NCI-H524 (cell line): ENCODE results near the gene PDE6H.

Experiments used
- DNase-seq, 2 experiments: peaks; one replicate each; lab custom pipeline; 2025; lab: John Stamatoyannopoulos, UW

PDE6H gene

DNA sequence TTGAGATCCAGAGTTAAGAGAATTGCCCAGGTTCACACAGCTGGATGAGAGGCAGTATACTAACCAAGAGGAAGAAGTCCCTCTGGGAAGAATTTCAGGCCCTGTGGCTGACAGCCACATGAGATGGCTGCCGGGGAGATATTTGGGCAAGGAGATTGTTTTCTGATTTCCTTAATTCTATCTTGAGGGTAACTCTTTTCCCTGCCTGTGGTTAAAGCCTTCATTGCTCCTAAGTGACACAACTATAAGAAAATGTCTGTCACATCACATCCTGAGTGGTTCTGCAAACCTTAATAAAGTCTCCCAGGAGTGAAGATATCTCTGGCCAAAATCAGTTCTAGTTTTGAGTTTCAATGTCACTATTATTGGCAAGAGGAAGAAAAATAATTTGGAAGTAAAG, 21.0 kb upstream of the PDE6H start:
- DNase-seq = no peak

DNA sequence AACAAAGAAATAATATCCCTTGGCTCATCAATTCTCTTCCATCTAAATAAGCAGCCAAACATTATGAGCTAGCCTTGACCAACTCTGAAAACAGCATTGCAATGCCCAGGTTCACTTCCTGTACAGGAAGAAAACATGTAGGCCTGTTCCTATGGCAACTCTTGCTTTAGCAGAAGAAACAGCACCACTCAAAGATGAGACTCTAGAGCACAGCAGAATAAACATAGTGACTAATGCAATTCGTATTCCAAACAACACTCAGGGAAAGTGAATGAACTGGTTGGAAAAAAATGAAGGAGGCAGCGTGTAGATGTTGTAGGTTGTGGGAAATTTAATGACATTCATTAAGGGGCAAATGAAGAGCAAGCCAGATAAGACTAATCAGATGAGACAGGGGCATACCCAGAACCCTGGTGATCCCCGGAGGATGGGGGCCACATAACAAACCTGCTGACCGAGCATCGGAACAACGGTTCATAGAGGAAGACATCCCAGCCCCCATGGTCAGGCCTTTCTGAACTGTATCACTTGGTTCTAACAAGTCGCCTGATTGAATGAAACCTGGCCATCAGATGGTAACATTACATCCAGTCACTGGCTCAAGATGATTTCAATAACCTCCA, 20.4 kb upstream of the PDE6H start:
- DNase-seq = no peak

DNA sequence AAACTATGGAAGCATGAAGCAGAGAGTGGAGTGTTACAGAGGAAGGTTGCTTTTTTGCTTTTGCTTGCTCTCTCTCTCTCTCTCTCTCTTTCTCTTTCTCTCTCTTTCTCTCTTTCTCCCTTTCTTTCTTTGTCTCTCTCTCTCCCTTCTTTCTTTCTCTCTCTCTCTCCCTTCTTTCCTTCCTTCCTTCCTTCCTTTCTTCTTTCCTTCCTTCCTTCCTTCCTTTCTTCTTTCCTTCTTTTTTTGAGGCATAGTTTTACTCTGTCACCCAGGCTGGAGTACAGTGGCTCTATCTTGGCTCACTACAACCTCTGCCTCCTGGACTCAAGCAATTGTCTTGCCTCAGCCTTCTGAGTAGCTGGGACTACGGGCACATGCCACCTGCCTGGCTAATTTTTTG, 19.1 kb upstream of the PDE6H start:
- no peak for DNase-seq

DNA sequence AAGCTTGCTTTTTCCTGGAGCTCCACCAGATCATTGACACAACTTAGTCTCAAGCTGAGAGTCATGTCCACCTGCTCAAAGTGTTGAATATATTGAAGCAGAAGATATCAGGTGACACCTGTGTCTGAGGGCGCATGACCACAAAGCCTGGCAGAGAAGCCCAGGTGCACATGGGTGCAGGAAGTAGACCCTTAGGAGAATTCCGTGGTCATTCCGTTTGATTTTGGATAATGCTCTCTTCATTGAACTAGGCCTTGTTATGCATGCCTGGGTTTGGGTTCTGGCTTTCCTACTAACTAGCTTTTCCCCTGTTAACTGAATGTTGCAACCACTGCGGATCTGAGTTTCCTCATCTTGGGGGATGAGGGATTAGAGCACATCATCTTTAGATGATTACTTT, 18.6 kb upstream of the PDE6H start:
- DNase-seq = no peak

DNA sequence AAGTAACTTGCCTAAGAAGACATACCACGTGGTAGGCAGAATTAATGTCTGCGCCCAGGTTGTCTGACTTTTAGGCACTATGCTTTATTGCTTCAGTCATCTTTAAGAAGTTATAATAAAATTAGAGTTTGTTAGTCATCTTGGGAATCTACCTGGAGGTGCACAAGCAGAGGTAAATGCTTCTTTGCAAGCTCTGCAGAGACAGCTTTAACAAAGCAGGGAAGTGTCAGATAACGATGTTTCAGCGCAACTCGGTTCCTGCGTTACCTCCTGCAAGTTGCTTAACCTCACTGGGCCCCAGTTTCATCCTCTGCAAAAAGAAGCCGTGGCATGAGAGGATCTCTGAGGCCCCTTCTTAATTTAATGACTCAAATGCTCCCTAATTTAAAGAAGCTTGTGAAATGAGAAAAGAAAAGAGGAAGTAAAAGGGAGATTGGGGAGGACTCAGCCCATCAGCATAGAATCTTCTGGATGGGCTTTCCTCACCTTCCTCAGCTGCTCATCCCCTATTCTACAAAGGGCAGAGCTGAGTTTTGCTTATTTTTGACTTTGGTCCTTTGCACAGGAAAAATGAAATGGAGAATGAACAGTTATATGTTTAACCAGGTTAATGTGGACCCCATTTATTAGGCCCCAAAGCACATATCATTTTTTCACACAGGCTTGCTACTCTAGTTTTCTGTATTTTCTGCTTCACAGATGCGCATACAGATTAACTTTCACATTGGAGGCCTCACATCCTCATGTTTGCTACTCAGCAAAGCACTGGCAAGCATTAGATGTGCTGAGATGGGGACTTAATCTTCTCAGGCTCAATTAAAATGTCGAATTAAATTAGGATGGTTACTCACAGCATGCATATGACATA, 16.6 kb upstream of the PDE6H start:
- DNase-seq = no peak

DNA sequence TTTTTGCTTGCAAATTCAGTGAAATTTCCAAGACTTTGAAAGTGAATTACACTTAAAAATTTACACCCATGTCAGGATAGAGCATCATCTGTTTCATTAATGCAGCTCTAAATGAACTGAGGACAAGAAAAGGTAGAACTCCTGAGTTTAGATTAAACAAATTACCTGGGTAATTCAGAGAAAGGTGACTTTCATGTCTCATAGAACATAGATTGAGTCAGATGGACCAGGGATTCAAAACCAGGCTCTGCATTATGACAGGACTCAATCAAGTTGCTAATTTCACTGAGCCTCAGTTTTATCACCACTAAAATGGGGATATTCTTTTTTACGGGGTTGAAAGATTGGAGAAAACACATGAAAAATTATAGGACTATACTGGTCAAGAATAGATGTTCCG, 15.9 kb upstream of the PDE6H start:
- DNase-seq = no peak

DNA sequence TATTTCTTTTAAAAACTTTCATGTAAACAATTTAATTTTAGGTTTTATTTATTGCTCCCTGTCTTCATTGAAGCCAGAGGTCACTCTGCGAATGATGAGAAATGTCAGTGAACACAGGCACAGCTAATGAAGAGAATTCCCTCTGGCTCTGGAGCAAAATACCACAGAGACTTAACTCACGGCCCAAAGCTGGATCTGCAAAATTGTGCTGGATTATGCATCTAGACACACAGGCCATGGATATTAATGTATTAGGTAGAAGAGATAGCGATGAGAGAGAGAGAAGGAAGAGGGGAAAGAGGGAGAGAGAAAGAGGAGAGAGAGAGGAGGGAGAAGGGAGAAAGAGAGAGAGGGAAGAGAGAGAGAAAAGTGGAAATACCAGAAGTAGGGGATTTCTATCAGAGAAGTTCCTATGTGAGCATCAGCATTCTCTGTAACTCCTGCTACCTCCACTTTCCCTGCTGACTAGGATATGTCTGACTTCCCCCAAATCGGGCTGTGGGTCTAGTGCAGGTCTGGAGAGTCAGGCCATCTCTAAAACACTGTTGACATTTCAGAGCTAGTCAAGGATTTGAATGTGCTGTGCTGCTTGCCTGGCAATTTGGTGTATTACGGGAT, 15.2 kb upstream of the PDE6H start:
- no peak for DNase-seq

DNA sequence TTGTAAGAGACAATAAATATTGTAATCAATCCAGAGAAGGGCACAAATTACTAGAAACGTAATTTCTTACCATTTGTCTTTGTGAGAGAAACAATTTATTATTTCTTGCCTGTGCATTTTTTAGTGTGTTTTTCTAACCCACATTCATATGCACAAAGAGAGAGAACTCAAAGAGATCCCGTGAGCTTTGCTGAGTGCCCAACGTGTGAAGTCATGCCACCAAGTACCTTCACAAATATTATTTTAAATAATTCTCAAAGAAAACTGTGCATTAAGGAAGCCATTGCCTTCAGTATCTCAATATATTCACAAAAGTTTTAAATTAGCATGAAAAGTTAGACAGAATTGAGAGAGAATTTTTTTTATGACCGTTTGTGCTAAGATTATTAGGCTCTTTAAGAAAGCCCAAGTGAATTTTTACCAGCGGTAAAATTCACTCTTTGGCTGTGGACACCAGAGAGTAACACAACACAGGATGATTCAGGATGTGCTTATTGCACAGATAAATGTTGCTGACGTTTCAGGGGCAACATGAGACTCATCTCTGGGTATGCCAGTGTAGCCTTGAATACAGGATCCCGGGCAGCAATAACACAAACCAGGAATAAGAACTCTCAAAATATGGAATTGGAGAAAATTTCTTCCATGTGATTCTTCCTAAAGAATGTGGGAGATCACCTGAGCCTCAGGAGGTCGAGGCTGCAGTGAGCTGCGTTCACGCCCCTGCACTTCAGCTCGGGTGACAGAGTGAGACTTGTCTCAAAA, 14.3 kb upstream of the PDE6H start:
- DNase-seq = no peak

DNA sequence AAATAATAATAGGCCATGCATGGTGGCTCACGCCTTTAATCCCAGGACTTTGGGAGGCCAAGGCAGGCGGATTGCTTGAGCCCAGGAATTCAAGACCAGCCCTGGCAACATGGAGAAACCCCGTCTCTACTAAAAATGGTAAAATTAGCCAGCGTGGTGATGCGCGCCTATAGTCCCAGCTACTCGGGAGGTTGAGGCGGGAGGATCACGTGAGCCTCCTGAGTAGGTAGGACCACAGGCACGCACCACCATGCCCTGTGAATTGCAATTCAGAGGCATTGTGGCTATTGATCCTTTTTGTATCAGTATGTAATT, 13.8 kb upstream of the PDE6H start:
- no peak for DNase-seq

DNA sequence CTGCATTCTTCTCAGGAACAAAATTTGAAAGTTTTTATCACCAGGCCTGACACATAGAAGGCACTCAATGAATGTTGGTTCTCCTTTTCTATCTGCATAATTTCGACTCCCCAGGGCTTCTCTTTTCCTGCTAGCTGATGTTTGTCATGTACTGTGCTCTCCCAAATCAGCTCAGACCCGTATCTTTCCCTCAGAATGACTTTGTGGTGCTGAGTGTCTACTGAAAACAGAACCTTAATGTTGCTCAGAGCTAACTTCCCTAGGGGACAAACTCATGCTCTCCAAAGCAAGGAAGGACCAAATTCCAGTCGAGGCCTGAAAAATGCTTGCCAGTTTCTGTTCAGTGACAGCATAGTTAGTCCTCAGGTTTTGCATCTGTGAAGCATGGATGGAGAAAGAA, 13.4 kb upstream of the PDE6H start:
- no peak for DNase-seq

DNA sequence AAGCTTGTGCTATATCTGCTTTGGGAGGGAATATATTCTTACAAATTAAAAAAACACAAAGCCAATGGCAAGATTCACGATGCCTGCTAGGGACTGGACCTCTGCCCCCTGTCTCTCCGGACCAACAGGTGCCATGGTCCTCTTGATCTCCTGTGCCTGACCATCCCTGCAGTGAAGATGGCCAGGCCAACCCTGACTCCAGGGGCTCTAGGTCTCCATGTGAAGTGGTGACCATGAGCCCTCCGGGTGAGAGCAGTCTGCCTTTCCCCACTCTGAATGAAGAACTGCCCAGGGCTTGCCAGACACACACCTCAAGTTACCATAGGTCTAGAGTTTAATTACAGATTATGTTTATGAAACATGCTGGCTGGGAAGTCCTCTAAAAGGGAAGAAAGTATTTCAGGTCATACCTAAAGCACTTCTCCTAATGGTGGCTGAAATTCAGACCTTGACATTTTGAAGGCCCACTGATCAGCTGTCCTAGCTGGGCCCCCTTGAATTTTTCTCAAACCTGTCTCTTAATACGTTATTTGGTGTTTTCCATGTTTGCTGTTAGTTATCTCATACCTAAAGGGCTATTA, 12.8 kb upstream of the PDE6H start:
- no peak for DNase-seq

DNA sequence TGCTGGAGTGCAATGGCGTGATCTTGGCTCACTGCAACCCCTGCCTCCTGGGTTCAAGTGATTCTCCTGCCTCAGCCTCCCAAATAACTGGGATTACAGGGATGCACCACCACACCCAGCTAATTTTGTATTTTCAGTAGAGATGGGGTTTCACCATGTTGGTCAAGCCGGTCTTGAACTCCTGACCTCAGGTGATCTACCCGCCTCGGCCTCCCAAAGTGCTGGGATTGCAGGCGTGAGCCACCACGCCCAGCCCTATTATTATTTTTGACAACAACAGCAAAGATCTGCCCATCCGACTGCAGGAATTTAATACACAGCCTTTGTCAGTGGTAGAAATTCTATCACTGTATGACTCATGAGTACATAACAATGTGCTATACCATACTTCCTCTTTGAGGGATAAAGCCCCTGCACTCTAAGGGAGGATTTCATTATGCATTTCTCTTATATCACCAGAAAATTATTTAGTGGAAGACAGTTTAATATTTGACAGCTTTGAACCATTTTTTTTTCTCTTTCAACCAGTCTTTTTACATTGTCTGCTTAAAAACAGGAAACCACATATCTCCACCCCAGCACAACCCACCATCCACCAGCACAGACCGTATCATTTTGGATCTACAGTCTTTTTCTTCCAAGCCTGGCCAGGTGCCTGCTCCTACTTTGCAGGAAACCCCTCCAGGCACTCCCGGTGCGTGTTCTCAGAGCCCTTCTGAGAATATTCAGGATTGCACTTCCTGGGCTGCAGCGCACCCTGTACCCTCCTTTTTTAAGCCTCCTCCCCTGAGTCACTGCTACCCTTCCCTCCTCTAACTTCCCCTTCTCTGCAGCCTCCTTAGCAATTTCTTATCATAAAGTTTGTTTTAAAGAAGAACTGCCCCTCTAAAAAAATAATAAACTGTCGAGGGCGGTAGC, 12.0 kb upstream of the PDE6H start:
- DNase-seq = no peak

DNA sequence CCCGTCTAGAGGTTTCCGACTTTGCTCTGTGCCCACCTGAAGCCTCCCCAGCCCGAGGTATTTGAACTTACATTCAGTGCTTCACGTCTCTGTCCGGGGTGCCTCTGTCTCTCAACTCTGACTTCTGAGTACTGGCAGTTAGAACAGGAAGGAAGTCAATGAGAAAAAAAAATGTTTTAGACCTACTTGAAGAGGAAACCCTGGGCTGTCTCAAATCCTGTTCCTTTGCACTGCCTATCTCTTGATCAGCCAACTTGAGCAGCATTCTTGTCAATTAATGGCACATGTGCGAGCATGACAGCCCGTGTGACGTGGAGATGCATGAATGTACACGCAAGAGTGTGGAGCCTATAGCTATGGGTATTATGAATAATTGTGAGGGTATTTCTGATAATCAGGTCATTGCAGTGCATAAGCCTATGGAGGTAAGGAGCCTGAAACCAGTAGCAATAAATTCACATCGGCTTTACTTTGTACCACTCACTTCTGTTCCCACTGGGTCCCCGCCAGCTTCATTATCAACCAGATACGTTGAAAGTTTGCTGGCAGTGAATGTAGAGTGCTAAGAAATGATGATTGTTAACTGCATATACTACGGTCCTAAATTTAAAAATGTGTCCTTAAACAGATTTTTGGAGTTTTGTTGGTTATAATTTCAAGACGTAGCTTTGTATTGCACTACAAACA, 11.2 kb upstream of the PDE6H start, which contains the start of gene ARHGDIB:
TSS of gene ARHGDIB (minus strand) at position 136 of the 687 bp plus-strand sequence. CDS start 10,889 bp downstream, outside the sequence.
- no peak for DNase-seq

DNA sequence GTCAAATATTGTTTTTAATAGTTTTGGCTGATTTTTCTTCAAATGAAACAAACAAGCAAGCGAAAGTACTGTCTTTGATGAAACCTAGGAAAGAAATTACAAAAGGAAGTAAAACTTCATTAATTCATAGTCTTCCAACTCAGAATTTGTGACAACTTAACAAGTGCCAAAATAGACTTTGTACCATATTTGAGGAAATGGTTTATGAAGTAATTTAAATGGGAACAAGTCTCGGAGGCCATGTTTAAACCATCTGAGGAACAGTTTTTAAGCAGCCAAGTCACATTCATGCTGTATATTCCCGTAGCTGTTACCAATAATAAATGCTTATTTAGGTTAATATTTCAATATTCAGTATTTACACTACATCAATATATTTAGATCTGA, 10.7 kb upstream of the PDE6H start:
- no peak for DNase-seq

DNA sequence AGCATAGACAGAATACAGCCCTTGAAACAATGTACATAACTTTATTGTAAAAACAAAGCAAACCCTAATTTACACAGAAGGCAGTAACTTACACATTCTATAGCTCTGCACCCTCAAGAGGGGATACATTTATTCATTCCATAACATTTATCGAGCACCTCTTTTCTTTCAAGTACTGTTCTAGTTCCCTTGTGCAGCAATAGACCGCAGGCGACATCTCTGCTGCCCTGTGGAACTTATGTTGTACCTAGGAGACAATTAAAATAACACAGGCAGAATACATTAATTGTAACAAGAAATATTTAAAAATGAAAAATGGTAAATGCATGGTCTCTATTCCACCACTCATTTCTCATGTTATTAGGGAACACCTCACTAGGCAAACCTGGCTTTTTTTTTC, 10.0 kb upstream of the PDE6H start:
- no peak for DNase-seq

DNA sequence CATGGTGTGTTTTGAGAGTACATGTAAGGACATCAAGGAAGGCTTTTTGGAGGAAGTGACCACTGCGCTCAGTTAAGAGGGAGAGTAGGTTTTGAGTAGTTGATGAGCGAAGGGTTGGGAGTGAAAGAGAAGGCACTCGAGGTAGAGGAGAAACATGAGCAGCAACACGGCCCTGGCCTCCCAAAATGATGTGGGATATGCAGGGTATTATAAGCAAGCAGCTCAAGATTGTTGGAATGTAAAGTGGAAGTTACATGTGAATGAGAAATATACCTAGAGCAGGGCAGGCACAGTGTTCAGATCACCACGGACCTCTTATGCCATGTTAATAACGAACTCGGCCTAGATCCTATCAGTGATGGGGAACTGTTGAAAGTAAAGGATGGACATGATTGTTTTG, 9.3 kb upstream of the PDE6H start:
- no peak for DNase-seq

DNA sequence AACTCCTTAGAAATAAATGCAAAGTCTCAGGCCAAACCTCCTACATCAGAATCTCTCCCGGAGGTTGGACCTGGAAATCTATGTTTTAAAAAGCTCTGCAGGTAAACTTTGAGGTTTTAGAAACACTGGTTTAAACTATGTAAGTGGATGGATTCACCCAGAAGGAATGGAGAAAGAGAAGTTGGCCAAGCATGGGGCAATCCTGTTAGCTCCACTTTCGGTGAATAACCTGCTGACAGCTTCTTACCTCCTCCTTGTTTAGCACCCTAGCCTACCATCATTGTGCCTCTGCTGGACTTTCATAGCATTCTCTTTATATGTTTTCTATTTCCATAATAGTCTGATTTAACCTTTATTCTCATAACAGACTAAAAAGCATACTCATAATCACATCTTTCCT, 8.4 kb upstream of the PDE6H start:
- no peak for DNase-seq

DNA sequence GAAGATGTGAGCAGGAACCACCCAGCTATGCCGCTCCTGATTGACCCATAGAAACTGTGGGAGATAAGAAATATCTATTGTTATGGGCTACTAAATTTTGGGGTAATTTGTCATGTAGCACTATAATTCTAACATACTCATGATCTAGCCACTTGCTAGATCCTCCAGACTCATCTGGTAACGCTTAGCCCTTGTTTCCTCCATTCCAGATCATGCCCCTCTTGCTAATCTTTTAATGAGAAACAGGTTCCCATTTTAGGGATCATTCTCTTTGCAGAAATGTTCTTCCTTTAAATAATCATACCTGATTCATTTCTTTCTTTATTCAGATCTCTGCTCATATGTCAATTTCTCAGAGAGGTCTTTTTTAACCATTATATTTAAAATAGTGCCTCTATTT, 7.6 kb upstream of the PDE6H start:
- no peak for DNase-seq

DNA sequence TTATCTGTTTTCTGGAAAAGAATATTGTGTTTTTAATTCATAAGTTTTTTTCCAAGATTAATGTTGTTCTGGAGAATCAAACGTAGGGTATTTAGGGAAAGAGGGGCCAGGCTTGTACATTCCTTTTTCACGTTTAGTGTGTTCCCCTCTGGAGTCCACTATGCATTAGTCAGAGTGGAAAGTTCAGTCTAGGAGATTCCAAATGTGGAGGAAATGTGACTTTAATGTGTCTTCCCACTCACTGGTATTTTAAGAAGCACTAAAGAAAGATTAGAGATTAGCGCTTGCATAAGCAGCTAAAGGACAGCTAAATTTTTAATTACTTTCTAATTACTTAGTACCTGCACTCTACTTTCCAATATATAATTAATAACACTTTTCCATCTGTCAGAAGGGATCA, 4.4 kb upstream of the PDE6H start:
- peak; percentile 1 to 41 for DNase-seq

DNA sequence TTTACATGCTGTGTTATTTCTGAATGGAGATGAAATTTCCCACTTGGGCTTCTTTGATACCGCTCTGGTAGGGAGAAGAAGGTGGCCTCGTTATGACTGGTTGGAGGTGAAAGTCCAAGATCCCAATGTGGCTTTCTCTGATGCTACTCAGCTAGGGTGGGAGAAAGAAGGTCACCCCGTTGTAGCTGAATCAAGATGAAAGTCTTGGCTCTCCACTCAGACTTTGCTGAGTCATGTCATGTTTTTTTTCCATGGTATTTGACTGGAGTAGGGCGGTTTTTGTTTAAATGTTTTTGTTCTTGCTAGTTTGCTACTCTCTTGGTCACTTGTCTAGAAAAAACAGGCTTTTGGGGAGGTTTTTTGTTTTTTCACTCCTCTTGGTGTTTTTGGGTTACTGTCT, 2.4 kb upstream of the PDE6H start:
- DNase-seq = no peak

DNA sequence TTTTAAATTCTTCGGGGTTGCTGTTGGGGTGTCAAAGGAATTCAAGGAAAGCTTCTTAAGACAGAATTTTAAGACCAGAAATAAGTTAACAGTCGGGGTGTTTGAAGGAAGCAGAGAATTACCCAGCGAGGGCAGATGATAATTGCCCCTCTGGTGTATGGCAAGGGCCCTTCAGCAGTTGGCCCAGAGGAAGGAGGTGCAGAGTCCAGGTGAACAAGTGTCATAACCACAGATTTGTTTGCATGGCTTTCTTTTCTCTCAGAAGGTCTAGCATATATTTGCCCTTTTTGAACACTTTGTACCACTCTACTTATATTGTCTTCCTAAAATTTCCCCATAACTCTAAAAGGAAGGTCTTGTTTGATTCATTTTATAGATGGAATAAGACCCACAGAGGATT, 1.8 kb downstream of the PDE6H start:
- no peak for DNase-seq
